Fibroblast of lung (primary cell): ENCODE measurements around the gene IFT81. TPM values are rescaled to one million over a fixed set of nuclear protein-coding genes. Genes with fewer than 3 reads are reported as not detected.

ENCODE experiments used
- DNase-seq, 2 donors: peaks; one replicate each; pipeline versions ENCODE4 v3.0.0 to v3.0.0-alpha.2; 2010; ENCODE audit warnings: low read depth in 2 of 2
- H2AFZ ChIP-seq: 2 replicates; pipeline ENCODE4 v1.5.1; 2012; ENCODE audit warnings: low read length, control low read depth, inconsistent platforms
- H3K27ac ChIP-seq: 2 replicates; pipeline ENCODE4 v1.5.1; 2011; ENCODE audit warnings: low read length, control low read depth; ENCODE audit not compliant: insufficient read depth
- H3K27me3 ChIP-seq: 2 replicates; pipeline ENCODE4 v1.5.1; 2011; ENCODE audit warnings: mild to moderate bottlenecking, low read length; ENCODE audit not compliant: control insufficient read depth, insufficient read depth
- H3K36me3 ChIP-seq: 2 replicates; pipeline ENCODE4 v1.5.1; 2011; ENCODE audit warnings: low read length; ENCODE audit not compliant: control insufficient read depth, insufficient read depth
- H3K4me1 ChIP-seq: 2 replicates; pipeline ENCODE4 v1.5.1; 2011; ENCODE audit warnings: low read length; ENCODE audit not compliant: control insufficient read depth, insufficient read depth; ENCODE audit errors: extremely low read depth
- H3K4me2 ChIP-seq: 2 replicates; pipeline ENCODE4 v1.5.1; 2011; ENCODE audit warnings: low read length, control low read depth; ENCODE audit not compliant: insufficient read depth; ENCODE audit errors: extremely low read depth
- H3K4me3 ChIP-seq, 4 experiments: fragments of 200-600 bp in 1 of 4; sonication (generic) in 1 of 4; replicated peaks in 1 of 4; 2 replicates each; pipeline ENCODE4 v1.5.1; 2011 to 2016; ENCODE audit warnings: low read length in 4 of 4, low read depth in 3 of 4, mild to moderate bottlenecking in 3 of 4, control low read depth in 2 of 4, inconsistent platforms in 1 of 4, mixed read lengths in 1 of 4; ENCODE audit not compliant: insufficient read depth in 1 of 4; ENCODE audit errors: control extremely low read depth in 1 of 4
- H3K79me2 ChIP-seq: 2 replicates; pipeline ENCODE4 v1.5.1; 2012; ENCODE audit warnings: mild to moderate bottlenecking, low read length, inconsistent platforms; ENCODE audit not compliant: control insufficient read depth, insufficient read depth
- H3K9ac ChIP-seq: 2 replicates; pipeline ENCODE4 v1.5.1; 2011; ENCODE audit warnings: mild to moderate bottlenecking, low read length, control low read depth; ENCODE audit not compliant: insufficient read depth
- H3K9me3 ChIP-seq: 2 replicates; pipeline ENCODE4 v1.5.1; 2012; ENCODE audit warnings: low read depth, low read length; ENCODE audit not compliant: control insufficient read depth, insufficient read depth
- H4K20me1 ChIP-seq: 2 replicates; pipeline ENCODE4 v1.5.1; 2011; ENCODE audit warnings: low read length; ENCODE audit not compliant: control insufficient read depth, insufficient read depth; ENCODE audit errors: extremely low read depth
- EZH2 ChIP-seq: IDR thresholded peaks from 2 replicates; pipeline ENCODE4 v1.5.1; 2012; ENCODE audit warnings: low read length, control low read depth, mild to moderate bottlenecking; ENCODE audit errors: missing control alignments
- polyA plus RNA-seq, 2 donors: library from polyadenylated mRNA; depleted of rRNA in 1 of 2; stranded (reverse) in 1 of 2; unstranded in 1 of 2; fragments of >200 nt; gene quantifications; 2 replicates each; pipeline ENCODE4 v1.2.1, GENCODE V29; 2011 to 2012; ENCODE audit warnings: missing spikeins in 1 of 2
- total RNA-seq: library from RNA; depleted of rRNA; stranded (reverse); fragments of >200 nt; gene quantifications from 2 replicates; pipeline ENCODE4 v1.2.1, GENCODE V29; 2014
- TF ChIP-seq, protein P1 (sequence below), 2 donors: IDR thresholded peaks in 1 of 2; conservative IDR thresholded peaks in 1 of 2; 1 replicate in 1 of 2; 2 replicates in 1 of 2; pipeline ENCODE4 v1.5.1; 2011 to 2012; ENCODE audit warnings: low read length in 2 of 2, control low read depth in 1 of 2, inconsistent platforms in 1 of 2, low read depth in 1 of 2, mild to moderate bottlenecking in 1 of 2

IFT81 gene
- total and polyA plus RNA-seq, 2 donors (not counting 1 experiment from before 2014, with no cell fraction given): 17.7 to 23.6 TPM

DNA sequence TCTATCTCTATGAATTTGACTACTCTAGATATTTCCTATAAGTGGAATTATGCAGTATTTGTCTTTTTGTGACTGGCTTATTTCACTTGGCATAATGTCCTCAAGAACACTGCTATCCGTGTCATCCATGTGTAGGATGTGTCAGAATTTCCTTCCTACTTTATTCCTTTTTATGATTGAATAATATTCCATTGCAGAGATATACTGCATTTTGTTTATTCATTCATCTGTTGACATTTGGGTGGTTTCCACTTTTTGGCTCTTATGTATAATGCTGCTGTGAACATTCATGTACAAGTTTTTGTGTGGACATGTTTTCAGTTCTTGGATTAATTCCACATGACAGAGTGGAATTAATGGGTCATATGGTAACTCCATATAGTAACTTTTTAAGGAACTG is 111.2 kb downstream of the IFT81 start:
- H3K79me2 ChIP-seq: no peaks in the 10 kb centered on the region
- no peaks in the 10 kb centered on the region for H3K27me3 ChIP-seq
- no peaks in the 10 kb centered on the region for H3K36me3 ChIP-seq
- no peak overlapping the region for H2AFZ ChIP-seq
- no peak overlapping the region for H3K27ac ChIP-seq
- no peaks in the 10 kb centered on the region for H4K20me1 ChIP-seq
- no peaks in the 10 kb centered on the region for H3K4me1 ChIP-seq
- no peak overlapping the region for H3K9ac ChIP-seq
- TF ChIP-seq EZH2: no peak
- TF ChIP-seq, protein P1, sequence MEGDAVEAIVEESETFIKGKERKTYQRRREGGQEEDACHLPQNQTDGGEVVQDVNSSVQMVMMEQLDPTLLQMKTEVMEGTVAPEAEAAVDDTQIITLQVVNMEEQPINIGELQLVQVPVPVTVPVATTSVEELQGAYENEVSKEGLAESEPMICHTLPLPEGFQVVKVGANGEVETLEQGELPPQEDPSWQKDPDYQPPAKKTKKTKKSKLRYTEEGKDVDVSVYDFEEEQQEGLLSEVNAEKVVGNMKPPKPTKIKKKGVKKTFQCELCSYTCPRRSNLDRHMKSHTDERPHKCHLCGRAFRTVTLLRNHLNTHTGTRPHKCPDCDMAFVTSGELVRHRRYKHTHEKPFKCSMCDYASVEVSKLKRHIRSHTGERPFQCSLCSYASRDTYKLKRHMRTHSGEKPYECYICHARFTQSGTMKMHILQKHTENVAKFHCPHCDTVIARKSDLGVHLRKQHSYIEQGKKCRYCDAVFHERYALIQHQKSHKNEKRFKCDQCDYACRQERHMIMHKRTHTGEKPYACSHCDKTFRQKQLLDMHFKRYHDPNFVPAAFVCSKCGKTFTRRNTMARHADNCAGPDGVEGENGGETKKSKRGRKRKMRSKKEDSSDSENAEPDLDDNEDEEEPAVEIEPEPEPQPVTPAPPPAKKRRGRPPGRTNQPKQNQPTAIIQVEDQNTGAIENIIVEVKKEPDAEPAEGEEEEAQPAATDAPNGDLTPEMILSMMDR (conservative IDR thresholded peaks at IDR 0.05 in 1 of 2, IDR thresholded peaks at IDR 0.05 in 1 of 2; ENCODE audit: low read depth in 1 of 2, low read length in 2 of 2): no peak
- H3K4me3 ChIP-seq: no peak overlapping the region
- no peak for DNase-seq
- H3K4me2 ChIP-seq: no peak overlapping the region
- no peaks in the 10 kb centered on the region for H3K9me3 ChIP-seq

GRCh38 chr12:110243227-110243626 is 119.1 kb downstream of the IFT81 start:
- Histone ChIP-seq H3K9me3 (no peaks in the 10 kb centered on the region), H3K36me3 (no peaks in the 10 kb centered on the region), H2AFZ (no peak overlapping the region), H3K79me2 (no peaks in the 10 kb centered on the region), H3K27me3 (no peaks in the 10 kb centered on the region), H3K9ac (no peak overlapping the region), H3K27ac (no peak overlapping the region), H3K4me3 (no peak overlapping the region), H3K4me2 (no peak overlapping the region), H4K20me1 (no peaks in the 10 kb centered on the region), H3K4me1 (no peaks in the 10 kb centered on the region)
- no peak for DNase-seq
- TF ChIP-seq, protein P1 (conservative IDR thresholded peaks at IDR 0.05 in 1 of 2, IDR thresholded peaks at IDR 0.05 in 1 of 2; ENCODE audit: low read depth in 1 of 2, low read length in 2 of 2): no peak

GRCh38 chr12:110244372-110244771 is 120.2 kb downstream of the IFT81 start:
- no peak overlapping the region for H3K27ac ChIP-seq

More at GRCh38 chr12:110244372-110244771, 120.2 kb downstream of the IFT81 start:
- Histone ChIP-seq H3K9ac (no peak overlapping the region), H3K4me2 (no peak overlapping the region), H4K20me1 (no peaks in the 10 kb centered on the region), H3K9me3 (no peaks in the 10 kb centered on the region), H2AFZ (no peak overlapping the region), H3K36me3 (no peaks in the 10 kb centered on the region), H3K27me3 (no peaks in the 10 kb centered on the region), H3K79me2 (no peaks in the 10 kb centered on the region), H3K4me3 (no peak overlapping the region), H3K4me1 (no peaks in the 10 kb centered on the region)
- no peak for DNase-seq
- TF ChIP-seq EZH2: no peak
- TF ChIP-seq, protein P1 (conservative IDR thresholded peaks at IDR 0.05 in 1 of 2, IDR thresholded peaks at IDR 0.05 in 1 of 2; ENCODE audit: low read depth in 1 of 2, low read length in 2 of 2): no peak
